ENCODE measurements around the gene CUEDC1. TPM values are rescaled to one million over a fixed set of nuclear protein-coding genes. Genes with fewer than 3 reads are reported as not detected.

Gene CUEDC1
- total RNA-seq, 1 donor from 2014 or later = 3.2 TPM

DNA sequence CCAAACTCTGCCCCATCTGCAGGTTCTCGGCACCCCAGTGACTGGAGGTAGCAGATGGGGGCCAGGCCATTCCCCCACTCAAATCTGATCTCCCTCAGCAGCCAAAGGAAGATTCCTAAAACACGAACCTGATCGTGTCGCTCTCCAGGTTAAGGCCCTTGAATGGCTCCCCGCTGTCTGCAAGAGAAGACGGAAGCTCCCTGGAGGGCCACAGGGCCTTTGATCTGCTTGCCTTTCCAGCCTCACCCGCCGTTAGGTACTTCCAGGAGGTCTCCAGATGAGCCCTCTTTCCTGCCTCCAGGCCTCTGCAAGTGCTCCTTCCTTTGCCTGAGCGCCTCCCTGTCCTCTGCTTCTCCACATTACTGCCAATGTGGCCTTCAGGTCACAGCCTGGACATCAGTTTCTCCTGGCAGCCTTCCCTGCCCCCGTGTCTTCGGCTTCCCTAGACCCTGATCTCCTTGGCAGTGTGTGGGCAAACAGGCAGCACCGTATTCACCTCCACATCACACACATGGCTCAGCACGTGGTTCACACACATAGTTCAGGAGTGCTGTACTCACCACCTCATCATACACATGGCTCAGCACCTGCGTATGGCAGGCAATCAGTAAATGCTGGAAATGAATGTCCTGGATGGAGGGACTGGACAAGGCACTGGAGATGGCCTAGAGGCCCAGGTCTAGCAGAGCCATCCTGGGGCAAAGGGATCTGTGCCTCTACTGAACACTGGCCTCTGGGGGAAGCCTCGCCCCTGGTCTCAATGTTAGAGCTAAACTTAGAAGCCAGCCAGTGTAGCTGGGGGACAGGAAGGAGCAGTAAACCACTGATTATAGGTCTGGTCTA, 79.0 kb downstream of the CUEDC1 start:
- DNase-seq (ENCODE audit: low read depth in 2 of 2) = no peak

GRCh38 chr17:57875290-57876022, 79.8 kb downstream of the CUEDC1 start:
- peak; percentile 73 to 98 for DNase-seq (ENCODE audit: low read depth in 2 of 2)

- peak; percentile 82 to 94 for DNase-seq (ENCODE audit: low read depth in 2 of 2)
Observed at GRCh38 chr17:57874434-57875289, 80.5 kb downstream of the CUEDC1 start.

DNA sequence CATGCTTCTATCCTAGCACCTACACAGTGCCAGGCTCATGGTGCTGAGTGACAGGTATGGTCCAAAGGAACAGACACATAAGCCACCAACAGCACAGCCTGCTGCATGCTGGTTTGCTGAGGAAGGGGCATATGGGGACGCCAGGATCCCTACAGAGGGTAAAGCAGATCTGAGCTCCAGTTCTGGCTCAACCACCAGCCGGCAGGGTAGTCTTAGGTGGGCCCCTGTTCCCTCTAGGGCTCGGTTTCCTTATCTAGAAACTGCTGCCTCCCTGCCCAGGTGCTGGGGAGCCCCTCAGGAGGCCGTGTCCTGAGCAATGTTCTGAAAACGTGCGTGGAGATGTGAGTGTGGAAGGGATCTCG, 81.2 kb downstream of the CUEDC1 start:
- DNase-seq (ENCODE audit: low read depth in 2 of 2) = no peak

GRCh38 chr17:57873261-57874057, 81.8 kb downstream of the CUEDC1 start:
- DNase-seq (ENCODE audit: low read depth in 2 of 2) = peak in 1 of 2 donors; percentile 63

DNA sequence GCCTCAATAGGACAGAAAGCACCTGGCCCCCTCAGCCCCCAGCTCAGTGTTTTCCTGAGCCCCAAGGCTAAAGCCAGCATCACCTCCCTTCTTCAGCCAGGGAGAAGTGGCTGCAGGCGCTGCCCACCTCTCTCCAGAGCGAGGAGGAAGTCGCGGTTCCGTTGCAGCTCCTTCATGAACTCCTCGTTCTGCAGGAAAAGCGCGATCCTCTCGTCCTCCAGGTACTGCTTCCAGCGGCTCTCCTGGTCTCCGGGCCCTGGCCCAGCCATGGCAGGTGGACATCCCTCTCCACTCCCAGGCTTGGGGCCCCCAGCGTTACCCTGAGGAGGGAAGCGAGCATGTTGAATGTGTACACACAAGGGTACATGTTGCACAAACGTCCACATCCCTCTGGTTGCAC, 82.7 kb downstream of the CUEDC1 start:
- no peak for DNase-seq (ENCODE audit: low read depth in 2 of 2)

DNA sequence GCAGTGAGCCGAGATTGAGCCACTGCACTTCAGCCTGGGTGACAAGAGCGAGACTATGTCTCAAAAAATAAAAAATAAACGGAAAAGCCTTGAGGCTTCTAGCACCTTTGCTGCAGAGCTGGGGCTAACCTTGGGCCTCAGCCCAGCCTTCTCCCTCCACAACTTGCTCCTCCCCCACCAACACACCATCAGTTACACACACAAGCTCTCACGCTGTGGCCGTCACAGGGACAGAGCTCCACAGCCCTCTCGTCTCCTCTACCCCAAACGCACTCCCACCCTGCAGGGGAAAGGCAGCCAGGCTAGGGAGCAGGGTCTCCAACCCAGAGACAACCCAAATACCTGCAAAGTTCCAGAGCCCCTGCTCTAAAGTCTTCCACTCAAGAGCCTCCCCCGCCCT, 83.3 kb downstream of the CUEDC1 start:
- DNase-seq (ENCODE audit: low read depth in 2 of 2) = no peak

- DNase-seq (ENCODE audit: low read depth in 2 of 2) = no peak
Observed at GRCh38 chr17:57871155-57871554, 84.1 kb downstream of the CUEDC1 start.

GRCh38 chr17:57870283-57870635, 85.0 kb downstream of the CUEDC1 start:
- DNase-seq (ENCODE audit: low read depth in 2 of 2) = no peak

- peak in 1 of 2 donors; percentile 74 for DNase-seq (ENCODE audit: low read depth in 2 of 2)
Observed at GRCh38 chr17:57869617-57870282, 85.5 kb downstream of the CUEDC1 start.

- no peak for DNase-seq (ENCODE audit: low read depth in 2 of 2)
Observed at GRCh38 chr17:57868910-57869616, 86.1 kb downstream of the CUEDC1 start.

GRCh38 chr17:57868007-57868909, 87.0 kb downstream of the CUEDC1 start:
- DNase-seq (ENCODE audit: low read depth in 2 of 2) = peak; percentile 37 to 91

GRCh38 chr17:57867126-57867525, 88.1 kb downstream of the CUEDC1 start:
- DNase-seq (ENCODE audit: low read depth in 2 of 2) = no peak

DNA sequence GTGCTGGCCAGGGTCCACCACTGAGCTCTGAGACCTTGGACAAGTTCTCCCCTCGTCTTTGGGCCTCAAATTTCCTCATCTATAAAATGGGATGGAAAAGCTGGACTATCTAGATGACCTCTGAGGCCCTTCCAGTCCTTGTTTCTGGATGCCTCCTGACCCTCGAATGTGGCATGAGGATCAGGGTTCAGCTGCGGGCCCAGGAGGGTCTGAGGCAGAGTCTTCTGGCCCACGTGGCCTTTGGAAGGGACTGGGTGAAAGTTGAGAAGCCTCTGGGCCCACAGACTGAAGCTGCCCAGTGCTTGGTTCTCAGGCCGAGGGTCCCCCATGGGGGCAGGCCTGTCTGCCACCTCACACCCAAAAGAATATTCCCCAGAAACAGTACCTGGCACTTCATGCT, 88.5 kb downstream of the CUEDC1 start:
- DNase-seq (ENCODE audit: low read depth in 2 of 2) = no peak

GRCh38 chr17:57866319-57866718, 88.9 kb downstream of the CUEDC1 start:
- no peak for DNase-seq (ENCODE audit: low read depth in 2 of 2)

DNA sequence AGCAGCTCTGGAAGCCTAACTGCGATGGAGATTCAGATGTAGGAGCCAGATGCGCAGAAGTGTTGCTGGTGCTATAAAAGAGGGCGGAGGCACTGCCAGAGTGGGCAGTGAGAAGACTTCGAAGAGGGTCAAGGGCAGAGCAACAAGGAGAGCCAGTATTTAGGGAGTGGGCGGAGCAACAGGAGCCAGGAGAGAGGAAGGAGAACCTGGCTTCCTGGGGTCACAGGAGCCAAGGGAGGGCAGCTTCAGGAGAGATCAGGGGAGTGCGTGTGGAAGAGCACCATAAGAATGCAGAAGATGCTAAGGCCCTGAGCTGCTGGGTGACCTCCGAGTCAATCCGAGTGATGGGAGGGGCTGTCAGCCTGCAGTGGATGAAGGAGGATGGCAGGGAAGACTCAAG, 90.9 kb downstream of the CUEDC1 start:
- DNase-seq (ENCODE audit: low read depth in 2 of 2) = no peak

GRCh38 chr17:57862694-57863667, 92.2 kb downstream of the CUEDC1 start:
- no peak for DNase-seq (ENCODE audit: low read depth in 2 of 2)

Data from lung microvascular endothelial cell (primary cell).